Gastroesophageal sphincter (tissue), 3 donors: ENCODE measurements around the gene NTNG2.

Experiments used
- CTCF ChIP-seq, 4 experiments: fragments of 200-600 bp in 2 of 4; fragments of 450-650 bp in 2 of 4; sonication (generic) in 1 of 4; IDR thresholded peaks; one replicate each; pipeline ENCODE4 v1.5.1; 2017 to 2019; ENCODE audit warnings: antibody characterized with exemption in 4 of 4, mild to moderate bottlenecking in 2 of 4, moderate library complexity in 2 of 4
- POLR2A ChIP-seq, 2 donors: fragments of 450-650 bp; IDR thresholded peaks; one replicate each; pipeline ENCODE4 v1.6.1; 2017; ENCODE audit warnings: antibody characterized with exemption in 2 of 2, mild to moderate bottlenecking in 2 of 2, moderate library complexity in 1 of 2

- TF ChIP-seq POLR2A (IDR thresholded peaks at IDR 0.05) (no peak), CTCF (IDR thresholded peaks at IDR 0.05) (no peak)
Measured at GRCh38 chr9:132129535-132129934, 32.3 kb upstream of the NTNG2 start.
